Ovary (tissue), 3 donors: Measurements from ENCODE around the gene NRSN2.

ENCODE experiments used
- EP300 ChIP-seq: sonication (generic); formaldehyde crosslinking; IDR thresholded peaks from one replicate; pipeline ENCODE4 v1.6.1; 2017; ENCODE audit warnings: antibody characterized with exemption
- TF ChIP-seq, protein P1 (sequence below), 3 donors: fragments of 450-650 bp in 2 of 3; fragments of 200-600 bp in 1 of 3; IDR thresholded peaks; one replicate each; pipeline versions ENCODE4 v1.5.1 to v1.8.0; 2016 to 2022; ENCODE audit warnings: antibody characterized with exemption in 3 of 3, mild to moderate bottlenecking in 1 of 3
- donor health status: DM: no; HTN: no; CAD: no.

GRCh38 chr20:371755-372542 lies 25.0 kb downstream of the NRSN2 start:
- TF ChIP-seq, protein P1, sequence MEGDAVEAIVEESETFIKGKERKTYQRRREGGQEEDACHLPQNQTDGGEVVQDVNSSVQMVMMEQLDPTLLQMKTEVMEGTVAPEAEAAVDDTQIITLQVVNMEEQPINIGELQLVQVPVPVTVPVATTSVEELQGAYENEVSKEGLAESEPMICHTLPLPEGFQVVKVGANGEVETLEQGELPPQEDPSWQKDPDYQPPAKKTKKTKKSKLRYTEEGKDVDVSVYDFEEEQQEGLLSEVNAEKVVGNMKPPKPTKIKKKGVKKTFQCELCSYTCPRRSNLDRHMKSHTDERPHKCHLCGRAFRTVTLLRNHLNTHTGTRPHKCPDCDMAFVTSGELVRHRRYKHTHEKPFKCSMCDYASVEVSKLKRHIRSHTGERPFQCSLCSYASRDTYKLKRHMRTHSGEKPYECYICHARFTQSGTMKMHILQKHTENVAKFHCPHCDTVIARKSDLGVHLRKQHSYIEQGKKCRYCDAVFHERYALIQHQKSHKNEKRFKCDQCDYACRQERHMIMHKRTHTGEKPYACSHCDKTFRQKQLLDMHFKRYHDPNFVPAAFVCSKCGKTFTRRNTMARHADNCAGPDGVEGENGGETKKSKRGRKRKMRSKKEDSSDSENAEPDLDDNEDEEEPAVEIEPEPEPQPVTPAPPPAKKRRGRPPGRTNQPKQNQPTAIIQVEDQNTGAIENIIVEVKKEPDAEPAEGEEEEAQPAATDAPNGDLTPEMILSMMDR (IDR thresholded peaks at IDR 0.05) = no peak
- TF ChIP-seq EP300 = no peak
